ENCODE measurements around the gene ZFYVE1. TPM values are rescaled to one million over a fixed set of nuclear protein-coding genes. Genes with fewer than 3 reads are reported as not detected.

ZFYVE1 gene
- total and polyA plus RNA-seq, 2 donors (not counting 1 experiment from before 2014, with no cell fraction given): 17.6 to 22.3 TPM

- Histone ChIP-seq H3K9ac (ENCODE audit: low read length) (no peak overlapping the region), H3K27ac (ENCODE audit: low read length in 2 of 2) (no peak overlapping the region), H3K4me1 (ENCODE audit: control insufficient read depth in 2 of 2, insufficient read depth in 2 of 2, low read length in 2 of 2) (no peaks in the 10 kb centered on the region), H3K9me3 (ENCODE audit: control extremely low read depth in 1 of 3, control insufficient read depth in 2 of 3, insufficient read depth in 1 of 3, low read length in 2 of 3) (no peaks in the 10 kb centered on the region), H3K4me2 (replicated peaks; ENCODE audit: low read depth, low read length, poor library complexity, severe bottlenecking) (no peak overlapping the region), H3K4me3 (ENCODE audit: control extremely low read depth in 1 of 5, extremely low read depth in 1 of 5, insufficient read depth in 1 of 5, low read depth in 2 of 5, low read length in 4 of 5) (no peak overlapping the region), H3K27me3 (replicated peaks in 1 of 4; ENCODE audit: control extremely low read depth in 1 of 4, control insufficient read depth in 3 of 4, insufficient read depth in 4 of 4, low read length in 3 of 4) (no peaks in the 10 kb centered on the region), H2AFZ (ENCODE audit: insufficient read depth, low read depth, low read length, poor library complexity, severe bottlenecking) (no peak overlapping the region), H4K20me1 (ENCODE audit: control insufficient read depth, insufficient read depth, low read length, poor library complexity, severe bottlenecking) (no peaks in the 10 kb centered on the region), H3K36me3 (replicated peaks in 1 of 2; ENCODE audit: control extremely low read depth in 1 of 2, control insufficient read depth in 1 of 2, extremely low read depth in 1 of 2, insufficient read depth in 2 of 2, low read length in 1 of 2) (peaks cover 13 to 42% of the 10 kb centered on the region in 2 experiments), H3K79me2 (ENCODE audit: control insufficient read depth, insufficient read depth, low read length) (no peaks in the 10 kb centered on the region)
- DNase-seq: no peak
- intact Hi-C loops (cut with micrococcal nuclease): no loop called here
- ChIA-PET CTCF (no interaction called here), POLR2A (no interaction called here)
- H3K27ac Mint-ChIP-seq: no peak overlapping the region
- TF ChIP-seq EZH2 (IDR thresholded peaks at IDR 0.05; ENCODE audit: borderline replicate concordance, insufficient read depth, low read depth, low read length, poor library complexity, severe bottlenecking) (no peak), CTCF (IDR thresholded peaks at IDR 0.05) (no peak)
- H3K4me1 Mint-ChIP-seq: no peaks in the 10 kb centered on the region
- H3K27me3 Mint-ChIP-seq: no peaks in the 10 kb centered on the region
- H3K9me3 Mint-ChIP-seq (ENCODE audit: insufficient read depth): no peaks in the 10 kb centered on the region
- 98% methylated on average over 6 of the region's 17 CpGs for WGBS (ENCODE audit: insufficient coverage)
- no peak overlapping the region for H3K4me3 Mint-ChIP-seq
- no peak for ATAC-seq (ENCODE audit: low read depth)
Observed at GRCh38 chr14:72970058-72970630, 56.8 kb downstream of the ZFYVE1 start.

GRCh38 chr14:72968316-72968715, 58.6 kb downstream of the ZFYVE1 start:
- Histone ChIP-seq H3K27me3 (replicated peaks in 1 of 4; ENCODE audit: control extremely low read depth in 1 of 4, control insufficient read depth in 3 of 4, insufficient read depth in 4 of 4, low read length in 3 of 4) (no peaks in the 10 kb centered on the region), H3K9me3 (ENCODE audit: control extremely low read depth in 1 of 3, control insufficient read depth in 2 of 3, insufficient read depth in 1 of 3, low read length in 2 of 3) (no peaks in the 10 kb centered on the region), H3K9ac (ENCODE audit: low read length) (no peak overlapping the region), H3K27ac (ENCODE audit: low read length in 2 of 2) (no peak overlapping the region), H3K4me2 (replicated peaks; ENCODE audit: low read depth, low read length, poor library complexity, severe bottlenecking) (no peak overlapping the region), H4K20me1 (ENCODE audit: control insufficient read depth, insufficient read depth, low read length, poor library complexity, severe bottlenecking) (no peaks in the 10 kb centered on the region), H3K4me1 (ENCODE audit: control insufficient read depth in 2 of 2, insufficient read depth in 2 of 2, low read length in 2 of 2) (no peaks in the 10 kb centered on the region), H3K79me2 (ENCODE audit: control insufficient read depth, insufficient read depth, low read length) (no peaks in the 10 kb centered on the region), H3K36me3 (replicated peaks in 1 of 2; ENCODE audit: control extremely low read depth in 1 of 2, control insufficient read depth in 1 of 2, extremely low read depth in 1 of 2, insufficient read depth in 2 of 2, low read length in 1 of 2) (peaks cover 1 to 23% of the 10 kb centered on the region in 2 experiments), H2AFZ (ENCODE audit: insufficient read depth, low read depth, low read length, poor library complexity, severe bottlenecking) (no peak overlapping the region), H3K4me3 (ENCODE audit: control extremely low read depth in 1 of 5, extremely low read depth in 1 of 5, insufficient read depth in 1 of 5, low read depth in 2 of 5, low read length in 4 of 5) (no peak overlapping the region)
- intact Hi-C loops (cut with micrococcal nuclease): no loop called here
- Mint-ChIP-seq H3K27me3 (no peaks in the 10 kb centered on the region), H3K27ac (no peak overlapping the region), H3K9me3 (ENCODE audit: insufficient read depth) (no peaks in the 10 kb centered on the region), H3K4me3 (no peak overlapping the region), H3K4me1 (no peaks in the 10 kb centered on the region)
- DNase-seq: no peak
- 92% methylated on average over 2 of the region's 5 CpGs for WGBS (ENCODE audit: insufficient coverage)
- no peak for TF ChIP-seq EZH2 (IDR thresholded peaks at IDR 0.05; ENCODE audit: borderline replicate concordance, insufficient read depth, low read depth, low read length, poor library complexity, severe bottlenecking)
- TF ChIP-seq CTCF (IDR thresholded peaks at IDR 0.05): no peak
- ChIA-PET POLR2A (no interaction called here), CTCF (no interaction called here)
- ATAC-seq (ENCODE audit: low read depth): no peak
